ENCODE results near the gene SETD9.

Gene SETD9

GRCh38 chr5:56941981-56942380 is 32.6 kb downstream of the SETD9 start:
- no peak for DNase-seq

GRCh38 chr5:56947052-56947451 is 37.7 kb downstream of the SETD9 start:
- DNase-seq: no peak

GRCh38 chr5:56950626-56951125 is 41.3 kb downstream of the SETD9 start:
- no peak for DNase-seq

GRCh38 chr5:56951126-56951945 is 41.9 kb downstream of the SETD9 start:
- DNase-seq: no peak

GRCh38 chr5:56951946-56952691 is 42.7 kb downstream of the SETD9 start, which contains the start of gene MIER3:
Gene MIER3, minus strand, starts transcription at chr5:56952123. Its CDS starts 21 bp downstream, at chr5:56952102.
- no peak for DNase-seq

GRCh38 chr5:56954262-56954661 is 44.9 kb downstream of the SETD9 start:
- DNase-seq: no peak

- DNase-seq: no peak
Measured at GRCh38 chr5:56958595-56958994, 49.2 kb downstream of the SETD9 start.

GRCh38 chr5:56959326-56959725 is 49.9 kb downstream of the SETD9 start:
- no peak for DNase-seq

GRCh38 chr5:56961746-56962145 is 52.4 kb downstream of the SETD9 start:
- no peak for DNase-seq

GRCh38 chr5:56962286-56962685 is 52.9 kb downstream of the SETD9 start:
- DNase-seq: no peak

- no peak for DNase-seq
Measured at GRCh38 chr5:56963246-56963645, 53.9 kb downstream of the SETD9 start.

GRCh38 chr5:56964173-56964572 is 54.8 kb downstream of the SETD9 start:
- no peak for DNase-seq
